Trophoblast cell (in vitro differentiated cells and primary cell): Measurements from ENCODE around the gene MLLT6.

Experiments
- DNase-seq, 2 donors: peaks; one replicate each; pipeline ENCODE4 v3.0.0-alpha.2; 2016
- H2AFZ ChIP-seq: 2 replicates; pipeline ENCODE4 v1.6.1; 2013; ENCODE audit warnings: low read length, moderate library complexity, mild to moderate bottlenecking; ENCODE audit not compliant: insufficient read depth, poor library complexity
- H2AK5ac ChIP-seq: 2 replicates; pipeline ENCODE4 v1.6.1; 2013; ENCODE audit warnings: mild to moderate bottlenecking, low read length
- H2BK120ac ChIP-seq: 2 replicates; pipeline ENCODE4 v1.6.1; 2013; ENCODE audit warnings: low read length, mild to moderate bottlenecking, moderate library complexity; ENCODE audit not compliant: insufficient read depth, poor library complexity
- H2BK12ac ChIP-seq: 2 replicates; pipeline ENCODE4 v1.6.1; 2013; ENCODE audit warnings: mild to moderate bottlenecking, low read length, moderate library complexity
- H2BK5ac ChIP-seq: 2 replicates; pipeline ENCODE4 v1.6.1; 2013; ENCODE audit warnings: low read length, low read depth, moderate library complexity, mild to moderate bottlenecking; ENCODE audit not compliant: poor library complexity
- H3K14ac ChIP-seq: 2 replicates; pipeline ENCODE4 v1.6.1; 2013; ENCODE audit warnings: mild to moderate bottlenecking, low read length
- H3K18ac ChIP-seq: 2 replicates; pipeline ENCODE4 v1.6.1; 2013; ENCODE audit warnings: mild to moderate bottlenecking, low read length
- H3K23ac ChIP-seq: 2 replicates; pipeline ENCODE4 v1.6.1; 2013; ENCODE audit warnings: low read length
- H3K27ac ChIP-seq: 2 replicates; pipeline ENCODE4 v1.5.1; 2013; ENCODE audit warnings: low read depth, mild to moderate bottlenecking, inconsistent platforms, low read length, moderate library complexity
- H3K27me3 ChIP-seq: 2 replicates; pipeline ENCODE4 v1.6.1; 2013; ENCODE audit warnings: inconsistent platforms, mild to moderate bottlenecking, low read length, moderate library complexity; ENCODE audit not compliant: insufficient read depth
- H3K36me3 ChIP-seq, 2 experiments: 1 replicate in 1 of 2; 2 replicates in 1 of 2; pipeline ENCODE4 v1.6.1; 2013; ENCODE audit warnings: low read length in 2 of 2, mild to moderate bottlenecking in 2 of 2, moderate library complexity in 1 of 2; ENCODE audit not compliant: insufficient read depth in 2 of 2, control insufficient read depth in 1 of 2
- H3K4ac ChIP-seq: 2 replicates; pipeline ENCODE4 v1.6.1; 2013; ENCODE audit warnings: low read depth, mild to moderate bottlenecking, low read length, moderate library complexity
- H3K4me1 ChIP-seq, 2 experiments: 1 replicate in 1 of 2; 2 replicates in 1 of 2; pipeline ENCODE4 v1.6.1; 2013; ENCODE audit warnings: low read length in 2 of 2, mild to moderate bottlenecking in 2 of 2, moderate library complexity in 1 of 2; ENCODE audit not compliant: insufficient read depth in 2 of 2, control insufficient read depth in 1 of 2
- H3K4me2 ChIP-seq: 2 replicates; pipeline ENCODE4 v1.6.1; 2013; ENCODE audit warnings: inconsistent platforms, mild to moderate bottlenecking, low read length, moderate library complexity
- H3K4me3 ChIP-seq: 2 replicates; pipeline ENCODE4 v1.5.1; 2013; ENCODE audit warnings: mild to moderate bottlenecking, low read depth, low read length, inconsistent platforms
- H3K79me1 ChIP-seq: one replicate; pipeline ENCODE4 v1.6.1; 2013; ENCODE audit warnings: low read length
- H3K79me2 ChIP-seq: 2 replicates; pipeline ENCODE4 v1.6.1; 2013; ENCODE audit warnings: low read length, mild to moderate bottlenecking; ENCODE audit not compliant: control insufficient read depth, insufficient read depth, poor library complexity
- H3K9ac ChIP-seq: 2 replicates; pipeline ENCODE4 v1.6.1; 2013; ENCODE audit warnings: mild to moderate bottlenecking, low read length
- H3K9me3 ChIP-seq: 2 replicates; pipeline ENCODE4 v1.6.1; 2013; ENCODE audit warnings: low read depth, mild to moderate bottlenecking, control low read depth, inconsistent platforms, low read length; ENCODE audit not compliant: insufficient read depth
- H4K12ac ChIP-seq: 2 replicates; pipeline ENCODE4 v1.6.1; 2013; ENCODE audit warnings: low read depth, mild to moderate bottlenecking, low read length, moderate library complexity
- H4K8ac ChIP-seq: 2 replicates; pipeline ENCODE4 v1.6.1; 2013; ENCODE audit warnings: low read depth, mild to moderate bottlenecking, low read length, moderate library complexity
- H4K91ac ChIP-seq: one replicate; pipeline ENCODE4 v1.6.1; 2013; ENCODE audit warnings: low read depth, mild to moderate bottlenecking, low read length, moderate library complexity
- WGBS: extraction: QIAGEN DNeasy Blood & Tissue Kit; methylation state at CpG from one replicate; pipeline ENCODE4 v1.1.7; 2013; ENCODE audit warnings: missing lambda C conversion rate; ENCODE audit not compliant: insufficient read length, insufficient coverage; ENCODE audit errors: extremely low coverage; 5-methylcytosine and 5-hydroxymethylcytosine counted together

Gene MLLT6

DNA sequence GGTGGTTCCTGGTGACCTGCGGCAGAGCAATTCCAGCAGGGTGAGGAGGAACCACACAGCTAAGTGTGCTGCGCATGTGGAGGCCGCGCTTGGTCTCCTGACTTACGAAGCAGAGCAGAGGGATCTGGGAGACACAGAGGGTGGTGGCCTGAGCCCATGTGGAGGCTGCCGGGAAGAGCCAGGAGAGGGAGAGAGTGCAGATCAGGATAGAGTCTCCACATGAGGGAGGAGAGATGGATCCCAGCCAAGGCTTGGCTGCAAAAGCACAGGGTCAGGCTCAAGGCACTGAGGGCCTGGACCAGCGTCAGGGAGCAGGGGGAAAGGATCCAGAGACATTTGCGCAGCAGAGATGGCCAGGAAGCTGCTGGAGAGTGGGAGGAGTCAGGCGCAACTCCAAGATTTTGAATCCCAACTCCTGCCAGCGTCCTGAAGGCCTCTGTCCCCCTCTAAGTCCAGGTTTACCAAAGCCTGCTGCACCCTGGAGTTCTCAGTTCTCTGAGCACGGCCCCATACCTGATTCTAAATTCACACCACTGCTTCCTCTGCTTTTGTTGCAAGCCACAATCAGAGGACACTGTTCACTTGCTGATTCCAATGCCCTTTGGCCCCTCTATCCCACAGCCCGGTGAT lies 11.3 kb upstream of the MLLT6 start:
- H3K79me2 ChIP-seq, result no peaks in the 10 kb centered on the region
- no CpG with 5 or more reads among the region's 12 CpGs for WGBS

DNA sequence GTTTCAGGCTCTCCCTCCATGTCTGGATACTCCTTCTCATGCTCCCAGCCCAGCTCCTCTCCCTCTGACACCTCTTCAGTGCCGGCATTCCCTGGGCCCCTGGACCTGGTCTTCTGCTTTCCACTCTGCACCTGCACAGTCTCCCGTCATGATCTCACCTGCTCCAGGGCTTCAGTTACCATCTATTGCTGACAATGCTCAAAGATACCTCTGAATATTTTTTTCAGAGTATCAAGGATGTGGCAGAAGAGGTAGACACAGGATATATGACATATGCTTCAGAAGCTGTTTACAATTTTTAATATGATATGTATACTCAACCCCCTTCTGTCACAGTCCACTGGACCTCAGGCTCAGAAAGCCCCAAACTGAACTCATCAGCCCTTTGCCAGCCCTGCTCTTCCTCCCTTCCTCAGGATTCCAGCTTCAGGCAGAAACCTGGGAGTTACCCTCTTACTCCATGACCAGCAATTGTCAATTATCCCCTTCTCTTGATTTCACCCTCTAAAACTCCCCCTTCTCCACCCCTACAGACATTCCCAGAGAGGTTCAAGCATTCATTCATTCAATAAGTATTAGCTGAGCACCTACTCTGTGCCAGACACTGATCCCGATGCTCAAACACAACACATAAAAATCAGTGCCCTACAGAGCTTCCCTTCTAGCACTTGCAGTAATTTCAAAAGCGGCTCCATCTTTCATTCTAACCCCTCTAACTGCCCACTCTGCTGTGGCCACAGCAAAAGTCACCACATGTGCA lies 7.8 kb upstream of the MLLT6 start:
- H3K4me3 ChIP-seq, result no peak overlapping the region
- H4K12ac ChIP-seq, result no peak overlapping the region
- no CpG with 5 or more reads among the region's 4 CpGs for WGBS
- no peak overlapping the region for H3K9ac ChIP-seq
- H3K79me1 ChIP-seq, result peaks cover 10% of the 10 kb centered on the region
- H2BK120ac ChIP-seq, result no peak overlapping the region
- H4K8ac ChIP-seq, result no peak overlapping the region
- H2AFZ ChIP-seq, result no peak overlapping the region
- H4K91ac ChIP-seq, result no peak overlapping the region
- no peak for DNase-seq
- no peak overlapping the region for H3K18ac ChIP-seq
- H2BK12ac ChIP-seq, result no peak overlapping the region
- H3K23ac ChIP-seq, result no peak overlapping the region
- H3K4ac ChIP-seq, result no peak overlapping the region
- peaks cover 8 to 16% of the 10 kb centered on the region in 2 experiments for H3K4me1 ChIP-seq
- no peak overlapping the region for H3K27ac ChIP-seq
- no peak overlapping the region for H2AK5ac ChIP-seq
- no peak overlapping the region for H3K14ac ChIP-seq
- H2BK5ac ChIP-seq, result no peak overlapping the region
- H3K27me3 ChIP-seq, result peaks cover 3% of the 10 kb centered on the region
- H3K36me3 ChIP-seq, result no peaks in the 10 kb centered on the region
- H3K9me3 ChIP-seq, result no peaks in the 10 kb centered on the region
- H3K79me2 ChIP-seq, result no peaks in the 10 kb centered on the region
- no peak overlapping the region for H3K4me2 ChIP-seq

More for the DNA sequence above, 11.3 kb upstream of the MLLT6 start:
- Histone ChIP-seq H4K91ac (no peak overlapping the region), H4K8ac (no peak overlapping the region), H3K9me3 (no peaks in the 10 kb centered on the region), H3K36me3 (no peaks in the 10 kb centered on the region), H2BK120ac (no peak overlapping the region), H2BK12ac (no peak overlapping the region), H3K27me3 (peaks cover 1% of the 10 kb centered on the region), H3K18ac (no peak overlapping the region), H4K12ac (no peak overlapping the region), H2BK5ac (no peak overlapping the region), H3K79me1 (no peaks in the 10 kb centered on the region), H3K4me2 (no peak overlapping the region), H3K9ac (no peak overlapping the region), H3K4ac (no peak overlapping the region), H3K14ac (no peak overlapping the region), H3K23ac (no peak overlapping the region), H3K4me3 (no peak overlapping the region), H3K27ac (no peak overlapping the region), H3K4me1 (peaks cover 0 to 1% of the 10 kb centered on the region in 2 experiments), H2AFZ (no peak overlapping the region), H2AK5ac (no peak overlapping the region)
- DNase-seq, result no peak

DNA sequence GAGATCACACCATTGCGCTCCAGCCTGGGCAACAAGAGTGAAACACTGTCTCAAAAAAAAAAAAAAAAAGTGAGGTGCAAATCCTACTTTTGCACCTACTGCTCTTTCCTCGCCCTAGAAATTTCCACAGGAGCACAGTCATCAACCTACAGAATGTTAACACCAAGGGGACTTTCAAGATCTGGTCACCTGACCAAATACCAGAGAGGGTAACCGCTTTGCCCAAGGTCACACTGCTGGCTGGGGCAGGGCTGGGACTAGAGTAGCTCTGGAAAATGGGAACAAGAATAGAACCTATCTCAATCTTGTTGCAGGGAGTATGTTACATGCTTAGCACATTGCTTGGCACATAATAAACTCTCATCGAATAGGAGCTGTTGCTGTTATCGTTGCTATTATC lies 6.3 kb upstream of the MLLT6 start:
- H3K4me1 ChIP-seq, result peaks cover 10 to 24% of the 10 kb centered on the region in 2 experiments
- peak in 1 of 2 donors; percentile 5 for DNase-seq
- no peak overlapping the region for H3K4ac ChIP-seq
- no peak overlapping the region for H2BK120ac ChIP-seq
- H3K14ac ChIP-seq, result no peak overlapping the region
- no peak overlapping the region for H3K4me2 ChIP-seq
- H2BK12ac ChIP-seq, result no peak overlapping the region
- peaks cover 3% of the 10 kb centered on the region for H3K27me3 ChIP-seq
- H3K18ac ChIP-seq, result no peak overlapping the region
- no peak overlapping the region for H4K8ac ChIP-seq
- H3K36me3 ChIP-seq, result no peaks in the 10 kb centered on the region
- H2AFZ ChIP-seq, result no peak overlapping the region
- no peak overlapping the region for H3K4me3 ChIP-seq
- peaks cover 16% of the 10 kb centered on the region for H3K79me1 ChIP-seq
- no peak overlapping the region for H3K9ac ChIP-seq
- no peaks in the 10 kb centered on the region for H3K9me3 ChIP-seq
- no CpG with 5 or more reads among the region's 5 CpGs for WGBS
- H4K12ac ChIP-seq, result no peak overlapping the region
- H3K27ac ChIP-seq, result no peak overlapping the region
- no peaks in the 10 kb centered on the region for H3K79me2 ChIP-seq
- no peak overlapping the region for H4K91ac ChIP-seq
- no peak overlapping the region for H2AK5ac ChIP-seq
- H3K23ac ChIP-seq, result no peak overlapping the region
- no peak overlapping the region for H2BK5ac ChIP-seq

DNA sequence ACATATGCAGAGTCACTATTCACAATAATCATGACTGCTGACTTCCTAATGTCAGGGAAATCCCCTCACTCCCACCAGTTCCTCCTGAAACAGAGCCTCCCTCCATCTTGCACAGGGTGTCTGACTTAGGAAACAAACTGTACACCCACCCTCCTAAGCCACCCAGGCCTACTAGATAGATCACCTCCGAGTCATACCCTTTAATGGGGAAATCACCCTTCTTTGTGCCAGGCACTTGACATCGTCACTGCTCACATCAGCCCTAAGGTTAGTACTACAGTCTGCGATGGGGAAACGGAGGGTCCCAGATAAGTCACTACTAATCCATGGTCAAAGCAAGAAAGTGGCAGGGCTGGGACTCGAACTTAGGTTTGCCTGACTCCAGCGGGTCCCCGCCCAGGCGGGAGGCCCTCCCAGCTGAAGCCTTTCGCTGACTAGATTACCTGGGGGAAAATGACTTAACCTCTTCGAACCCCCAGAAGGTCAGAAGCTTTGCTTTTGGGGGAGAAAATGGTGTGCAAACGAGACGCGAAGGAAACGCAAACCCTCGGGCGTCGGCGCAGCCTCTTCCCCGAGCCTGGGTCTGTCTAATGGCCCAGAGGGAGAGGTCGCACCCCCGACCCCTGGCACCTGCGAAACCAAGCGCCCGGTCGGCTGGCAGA lies 3.4 kb upstream of the MLLT6 start:
- Histone ChIP-seq H3K4me2 (peak overlapping the region; percentile 67), H2BK5ac (peak overlapping the region; percentile 34), H3K27me3 (peaks cover 3% of the 10 kb centered on the region), H3K4ac (peak overlapping the region; percentile 2), H3K27ac (peak overlapping the region; percentile 46), H4K12ac (peak overlapping the region; percentile 34), H3K9me3 (no peaks in the 10 kb centered on the region), H2BK12ac (peak overlapping the region; percentile 51), H4K8ac (peak overlapping the region; percentile 82), H3K23ac (no peak overlapping the region), H3K14ac (peak overlapping the region; percentile 61), H3K9ac (no peak overlapping the region), H2AFZ (peak overlapping the region; percentile 27), H3K79me1 (peaks cover 30% of the 10 kb centered on the region), H3K4me3 (peak overlapping the region; percentile 65), H2BK120ac (peak overlapping the region; percentile 46), H3K36me3 (no peaks in the 10 kb centered on the region), H4K91ac (peak overlapping the region; percentile 53), H2AK5ac (no peak overlapping the region), H3K79me2 (peaks cover 6% of the 10 kb centered on the region), H3K18ac (peak overlapping the region; percentile 14), H3K4me1 (peaks cover 17 to 34% of the 10 kb centered on the region in 2 experiments)
- peak; percentile 76 for DNase-seq
- no CpG with 5 or more reads among the region's 25 CpGs for WGBS
